Measurements from ENCODE around the gene FRY.

FRY gene

GRCh38 chr13:32016631-32017030 is 14.9 kb upstream of the FRY start:
- no peak for DNase-seq (ENCODE audit: low read depth, low spot score)

- no peak for DNase-seq (ENCODE audit: low read depth, low spot score)
Observed at GRCh38 chr13:32017474-32017873, 14.1 kb upstream of the FRY start.

- DNase-seq (ENCODE audit: low read depth, low spot score) = no peak
Observed at GRCh38 chr13:32019612-32020233, 11.9 kb upstream of the FRY start.

- DNase-seq (ENCODE audit: low read depth, low spot score) = no peak
Observed at GRCh38 chr13:32021785-32022184, 9.8 kb upstream of the FRY start.

- no peak for DNase-seq (ENCODE audit: low read depth, low spot score)
Observed at GRCh38 chr13:32022311-32022710, 9.3 kb upstream of the FRY start.

- no peak for DNase-seq (ENCODE audit: low read depth, low spot score)
Observed at GRCh38 chr13:32023096-32023495, 8.5 kb upstream of the FRY start.

GRCh38 chr13:32023698-32024097 is 7.9 kb upstream of the FRY start:
- DNase-seq (ENCODE audit: low read depth, low spot score) = no peak

- DNase-seq (ENCODE audit: low read depth, low spot score) = no peak
Observed at GRCh38 chr13:32024750-32025149, 6.8 kb upstream of the FRY start.

GRCh38 chr13:32025730-32026129 is 5.8 kb upstream of the FRY start:
- DNase-seq (ENCODE audit: low read depth, low spot score) = no peak

GRCh38 chr13:32026623-32027022 is 5.0 kb upstream of the FRY start:
- no peak for DNase-seq (ENCODE audit: low read depth, low spot score)

GRCh38 chr13:32028711-32029110 is 2.9 kb upstream of the FRY start:
- DNase-seq (ENCODE audit: low read depth, low spot score) = no peak

- DNase-seq (ENCODE audit: low read depth, low spot score) = no peak
Observed at GRCh38 chr13:32029684-32030083, 1.9 kb upstream of the FRY start.

- no peak for DNase-seq (ENCODE audit: low read depth, low spot score)
Observed at GRCh38 chr13:32031815-32032370, 319 bp downstream of the FRY start.

GRCh38 chr13:32032759-32033158 is 1.2 kb downstream of the FRY start:
- DNase-seq (ENCODE audit: low read depth, low spot score) = no peak

GRCh38 chr13:32033744-32034143 is 2.2 kb downstream of the FRY start:
- no peak for DNase-seq (ENCODE audit: low read depth, low spot score)

- DNase-seq (ENCODE audit: low read depth, low spot score) = no peak
Observed at GRCh38 chr13:32035716-32036115, 4.1 kb downstream of the FRY start.

GRCh38 chr13:32036126-32036695 is 4.6 kb downstream of the FRY start:
- no peak for DNase-seq (ENCODE audit: low read depth, low spot score)

GRCh38 chr13:32036757-32037156 is 5.2 kb downstream of the FRY start:
- DNase-seq (ENCODE audit: low read depth, low spot score) = no peak

GRCh38 chr13:32037471-32037870 is 5.9 kb downstream of the FRY start:
- no peak for DNase-seq (ENCODE audit: low read depth, low spot score)

GRCh38 chr13:32038343-32038742 is 6.8 kb downstream of the FRY start:
- DNase-seq (ENCODE audit: low read depth, low spot score) = no peak

GRCh38 chr13:32039056-32039455 is 7.5 kb downstream of the FRY start:
- DNase-seq (ENCODE audit: low read depth, low spot score) = no peak

- DNase-seq (ENCODE audit: low read depth, low spot score) = no peak
Observed at GRCh38 chr13:32039528-32039927, 8.0 kb downstream of the FRY start.

GRCh38 chr13:32040052-32040642 is 8.6 kb downstream of the FRY start:
- DNase-seq (ENCODE audit: low read depth, low spot score) = no peak

Data from activated CD4-positive, CD25-positive, alpha-beta regulatory T cell treated with anti-CD3 and anti-CD28 coated beads, Interleukin-2, amount 50 U/mL, for 16 hours (primary cell).